ENCODE results near the gene PHACTR2. TPM values are rescaled to one million over a fixed set of nuclear protein-coding genes. Genes with fewer than 3 reads are reported as not detected.
A peak's percentile ranks its signal among the peaks of the same experiment; 100 is the strongest.

The PHACTR2 gene
- total and polyA plus RNA-seq, 8 donors: 3.0 to 126 (median 33.9) TPM

DNA sequence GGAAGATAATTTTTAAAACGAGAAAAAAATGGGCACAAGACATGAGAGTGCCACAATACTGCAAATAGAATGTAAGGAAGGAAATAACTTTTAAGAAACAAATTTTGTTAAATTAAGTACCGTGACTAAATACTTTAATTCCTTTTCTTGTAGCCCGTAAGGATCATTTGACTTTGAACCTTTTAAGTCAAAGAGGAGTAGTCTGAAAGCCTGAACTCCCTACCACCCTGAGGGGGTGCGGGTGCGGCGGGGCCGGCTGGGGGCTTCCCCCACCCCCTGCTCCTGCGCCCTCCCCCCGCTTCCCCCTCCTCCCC lies 231 bp upstream of the PHACTR2 start:
- DNase-seq: no peak
- Histone ChIP-seq H3K9me3 (no peaks in the 10 kb centered on the region), H3K36me3 (no peaks in the 10 kb centered on the region), H3K4me1 (peaks cover 24 to 76% (median 44%) of the 10 kb centered on the region in 4 donors), H3K4me3 (peak overlapping the region; percentile 64 to 76 (median 74)), H3K27me3 (no peaks in the 10 kb centered on the region), H3K27ac (peak overlapping the region; percentile 92 to 98 (median 94))
- TF ChIP-seq, protein P1, sequence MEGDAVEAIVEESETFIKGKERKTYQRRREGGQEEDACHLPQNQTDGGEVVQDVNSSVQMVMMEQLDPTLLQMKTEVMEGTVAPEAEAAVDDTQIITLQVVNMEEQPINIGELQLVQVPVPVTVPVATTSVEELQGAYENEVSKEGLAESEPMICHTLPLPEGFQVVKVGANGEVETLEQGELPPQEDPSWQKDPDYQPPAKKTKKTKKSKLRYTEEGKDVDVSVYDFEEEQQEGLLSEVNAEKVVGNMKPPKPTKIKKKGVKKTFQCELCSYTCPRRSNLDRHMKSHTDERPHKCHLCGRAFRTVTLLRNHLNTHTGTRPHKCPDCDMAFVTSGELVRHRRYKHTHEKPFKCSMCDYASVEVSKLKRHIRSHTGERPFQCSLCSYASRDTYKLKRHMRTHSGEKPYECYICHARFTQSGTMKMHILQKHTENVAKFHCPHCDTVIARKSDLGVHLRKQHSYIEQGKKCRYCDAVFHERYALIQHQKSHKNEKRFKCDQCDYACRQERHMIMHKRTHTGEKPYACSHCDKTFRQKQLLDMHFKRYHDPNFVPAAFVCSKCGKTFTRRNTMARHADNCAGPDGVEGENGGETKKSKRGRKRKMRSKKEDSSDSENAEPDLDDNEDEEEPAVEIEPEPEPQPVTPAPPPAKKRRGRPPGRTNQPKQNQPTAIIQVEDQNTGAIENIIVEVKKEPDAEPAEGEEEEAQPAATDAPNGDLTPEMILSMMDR (IDR thresholded peaks at IDR 0.05): no peak
- TF ChIP-seq POLR2A (IDR thresholded peaks at IDR 0.05) (no peak), EP300 (IDR thresholded peaks at IDR 0.05) (no peak), POLR2AphosphoS5 (IDR thresholded peaks at IDR 0.05) (no peak)
- intact Hi-C loops (cut with DNase I; ENCODE audit: low total_unique reads): no loop called here
- 3 to 8% (median 4%) methylated on average over 8 to 9 of the region's 9 CpGs for WGBS, 5 donors

DNA sequence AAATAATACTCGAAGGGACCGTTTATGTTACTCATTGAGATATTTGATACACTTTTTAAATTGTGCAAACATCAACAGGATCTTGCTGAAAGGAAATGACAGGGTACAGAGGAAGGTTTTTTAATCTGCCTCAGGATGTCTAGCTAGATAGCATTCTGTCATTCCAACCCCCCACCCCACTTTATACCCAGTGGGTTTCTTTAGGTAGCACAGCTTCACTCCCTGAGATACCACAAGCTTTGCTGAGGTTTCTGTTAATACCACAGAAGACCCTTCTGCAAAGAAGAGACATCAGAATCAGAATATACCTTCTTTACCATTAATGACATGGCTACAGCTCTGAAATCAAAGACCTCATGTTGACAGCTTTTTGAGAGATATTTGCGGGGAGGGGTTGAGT lies 1.3 kb downstream of the PHACTR2 start:
- intact Hi-C loops (cut with DNase I; ENCODE audit: low total_unique reads): no loop called here
- TF ChIP-seq, protein P1 (IDR thresholded peaks at IDR 0.05): no peak
- TF ChIP-seq POLR2AphosphoS5 (IDR thresholded peaks at IDR 0.05): no peak
- no peak for TF ChIP-seq POLR2A (IDR thresholded peaks at IDR 0.05)
- TF ChIP-seq EP300 (IDR thresholded peaks at IDR 0.05): no peak
- H3K27ac ChIP-seq: peak overlapping the region in 4 of 5 donors; percentile 92 to 98 (median 96)
- H3K9me3 ChIP-seq: peaks cover 0 to 6% (median 0%) of the 10 kb centered on the region in 4 donors
- H3K27me3 ChIP-seq: no peaks in the 10 kb centered on the region
- peak in 1 of 2 donors; percentile 51 for DNase-seq
- WGBS, 5 donors: 8 to 17% (median 13%) methylated on average over 3 of the region's 3 CpGs
- H3K4me1 ChIP-seq: peaks cover 14 to 62% (median 36%) of the 10 kb centered on the region in 4 donors
- peak overlapping the region; percentile 64 to 76 (median 74) for H3K4me3 ChIP-seq
- no peaks in the 10 kb centered on the region for H3K36me3 ChIP-seq

DNA sequence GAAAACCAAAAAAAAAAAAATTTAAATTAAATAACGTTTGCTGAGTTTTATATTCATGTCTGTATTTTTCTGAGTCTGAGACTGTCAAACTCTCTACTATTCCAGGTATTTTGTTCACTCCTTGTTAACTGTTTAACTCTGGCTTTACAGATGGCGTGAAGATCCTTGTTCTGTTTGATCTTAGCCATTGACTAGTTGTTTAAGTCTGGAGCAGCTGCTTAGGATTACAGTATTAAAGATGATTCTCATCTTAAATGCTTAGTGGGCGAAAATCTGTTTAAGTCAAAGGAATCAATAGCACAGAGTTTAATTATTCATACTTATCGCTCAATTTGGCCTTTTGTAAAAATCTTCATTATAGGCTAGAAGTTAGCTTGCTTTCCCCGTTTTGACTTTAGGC lies 2.4 kb downstream of the PHACTR2 start:
- TF ChIP-seq, protein P1 (IDR thresholded peaks at IDR 0.05): no peak
- TF ChIP-seq EP300 (IDR thresholded peaks at IDR 0.05) (no peak), POLR2AphosphoS5 (IDR thresholded peaks at IDR 0.05) (no peak), POLR2A (IDR thresholded peaks at IDR 0.05) (no peak)
- H3K4me1 ChIP-seq: peaks cover 7 to 56% (median 26%) of the 10 kb centered on the region in 4 donors
- H3K4me3 ChIP-seq: peak overlapping the region; percentile 64 to 76 (median 74)
- no peaks in the 10 kb centered on the region for H3K27me3 ChIP-seq
- peaks cover 0 to 6% (median 0%) of the 10 kb centered on the region in 4 donors for H3K9me3 ChIP-seq
- no peaks in the 10 kb centered on the region for H3K36me3 ChIP-seq
- intact Hi-C loops (cut with DNase I; ENCODE audit: low total_unique reads): no loop called here
- H3K27ac ChIP-seq: peak overlapping the region in 4 of 5 donors; percentile 7 to 98 (median 94)
- no peak for DNase-seq
- WGBS, 5 donors: 57 to 67% (median 63%) methylated on average over 5 of the region's 5 CpGs

GRCh38 chr6:143682805-143683204 lies 5.0 kb downstream of the PHACTR2 start:
- intact Hi-C loops (cut with DNase I; ENCODE audit: low total_unique reads): no loop called here

More at GRCh38 chr6:143682805-143683204, 5.0 kb downstream of the PHACTR2 start:
- no peaks in the 10 kb centered on the region for H3K36me3 ChIP-seq
- H3K27ac ChIP-seq: no peak overlapping the region
- no peaks in the 10 kb centered on the region for H3K27me3 ChIP-seq
- H3K4me3 ChIP-seq: no peak overlapping the region
- H3K4me1 ChIP-seq: peaks cover 0 to 44% (median 20%) of the 10 kb centered on the region in 4 donors
- TF ChIP-seq, protein P1 (IDR thresholded peaks at IDR 0.05): no peak
- TF ChIP-seq EP300 (IDR thresholded peaks at IDR 0.05): no peak
- DNase-seq: no peak
- 93 to 100% (median 95%) methylated on average over 3 of the region's 3 CpGs for WGBS, 5 donors
- H3K9me3 ChIP-seq: peaks cover 0 to 6% (median 0%) of the 10 kb centered on the region in 4 donors
